Hepatocyte (in vitro differentiated cells): ENCODE data around the gene STX18. TPM values are rescaled to one million over a fixed set of nuclear protein-coding genes. Genes with fewer than 3 reads are reported as not detected.

Source experiments
- DNase-seq: peaks from one replicate; pipeline ENCODE4 v3.0.0-alpha.2; 2016; ENCODE audit warnings: low spot score
- H2AFZ ChIP-seq: fragments of 200-600 bp; sonication (generic); 2 replicates; pipeline ENCODE4 v1.6.0; 2016; ENCODE audit warnings: antibody characterized with exemption, mild to moderate bottlenecking
- H3K27ac ChIP-seq: fragments of 200-600 bp; sonication (generic); 2 replicates; pipeline ENCODE4 v1.5.1; 2016; ENCODE audit warnings: mild to moderate bottlenecking
- H3K27me3 ChIP-seq: fragments of 200-600 bp; sonication (generic); 2 replicates; pipeline ENCODE4 v1.6.1; 2016
- H3K36me3 ChIP-seq: fragments of 200-600 bp; sonication (generic); replicated peaks from 2 replicates; pipeline ENCODE4 v1.5.1; 2016; ENCODE audit warnings: low read depth; ENCODE audit not compliant: insufficient read depth
- H3K4me1 ChIP-seq: fragments of 200-600 bp; sonication (generic); 2 replicates; pipeline ENCODE4 v1.5.1; 2016; ENCODE audit warnings: mild to moderate bottlenecking, moderate library complexity; ENCODE audit not compliant: insufficient read depth
- H3K4me2 ChIP-seq: fragments of 200-600 bp; sonication (generic); 2 replicates; pipeline ENCODE4 v1.6.0; 2016
- H3K4me3 ChIP-seq: fragments of 200-600 bp; sonication (generic); 2 replicates; pipeline ENCODE4 v1.5.1; 2016; ENCODE audit warnings: mild to moderate bottlenecking
- H3K79me2 ChIP-seq: fragments of 200-600 bp; sonication (generic); 2 replicates; pipeline ENCODE4 v1.6.0; 2017; ENCODE audit warnings: mild to moderate bottlenecking
- H3K9me2 ChIP-seq: fragments of 200-600 bp; sonication (generic); replicated peaks from 2 replicates; pipeline ENCODE4 v1.6.0; 2017; ENCODE audit warnings: mild to moderate bottlenecking; ENCODE audit not compliant: insufficient read depth
- H3K9me3 ChIP-seq: fragments of 200-600 bp; sonication (generic); 2 replicates; pipeline ENCODE4 v1.5.1; 2016; ENCODE audit warnings: low read depth, mild to moderate bottlenecking
- H4K20me1 ChIP-seq: fragments of 200-600 bp; sonication (generic); 2 replicates; pipeline ENCODE4 v1.6.0; 2016; ENCODE audit warnings: mild to moderate bottlenecking; ENCODE audit not compliant: insufficient read depth, poor library complexity, severe bottlenecking
- EZH2 ChIP-seq: fragments of 200-600 bp; sonication (generic); IDR thresholded peaks from 2 replicates; pipeline ENCODE4 v1.6.1; 2016; ENCODE audit warnings: antibody characterized with exemption, mild to moderate bottlenecking, borderline replicate concordance
- EZH2phosphoT487 ChIP-seq: fragments of 200-600 bp; sonication (generic); IDR thresholded peaks from one replicate; pipeline ENCODE4 v1.6.1; 2018; ENCODE audit warnings: antibody characterized with exemption, mild to moderate bottlenecking, low read depth, moderate library complexity; ENCODE audit not compliant: unreplicated experiment, severe bottlenecking
- WGBS: methylation state at CpG from one replicate; pipeline ENCODE4 v1.1.6; 2016; ENCODE audit warnings: low lambda C conversion rate; ENCODE audit errors: missing lambda C conversion rate; 5-methylcytosine and 5-hydroxymethylcytosine counted together
- polyA plus RNA-seq: library from polyadenylated mRNA; unstranded; fragments of >200 nt; fragmentation: Nextera tagmentation; extraction: Ambion mirVana; gene quantifications from 2 replicates; pipeline ENCODE4 v1.2.1, GENCODE V29; 2016
- total RNA-seq: library from RNA; depleted of rRNA; stranded (reverse); fragments of >200 nt; gene quantifications from 2 replicates; pipeline ENCODE4 v1.2.3, GENCODE V29; 2014
- TF ChIP-seq, protein P1 (sequence below): fragments of 200-600 bp; sonication (generic); IDR thresholded peaks from 2 replicates; pipeline ENCODE4 v1.5.1; 2016; ENCODE audit warnings: antibody characterized with exemption, mild to moderate bottlenecking; ENCODE audit not compliant: poor library complexity

STX18 gene
- total and polyA plus RNA-seq, 2 experiments from 2014 or later: 32.1 to 54.3 TPM

DNA sequence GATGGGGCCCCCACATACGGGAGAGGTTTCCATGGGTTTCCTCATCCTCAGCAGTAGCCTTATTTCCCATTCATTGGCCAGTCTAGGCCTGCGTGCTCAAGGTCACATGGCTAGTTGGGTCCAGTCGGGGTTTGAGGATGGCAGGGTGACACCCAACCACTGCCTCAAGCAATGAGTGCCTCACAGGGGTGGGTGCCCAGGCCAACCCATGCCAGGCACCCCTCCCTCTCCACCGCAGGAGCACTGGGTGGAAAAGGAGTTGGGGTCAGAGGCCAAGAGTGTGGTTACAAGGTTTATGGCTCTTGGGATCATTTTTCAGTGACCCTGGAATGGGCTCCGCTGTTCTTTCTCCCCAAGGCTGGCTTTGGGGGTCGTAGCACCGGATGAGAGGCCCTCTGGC lies 151.8 kb downstream of the STX18 start:
- Histone ChIP-seq H3K4me2 (no peak overlapping the region), H3K27me3 (peaks cover 41% of the 10 kb centered on the region), H2AFZ (no peak overlapping the region), H3K4me3 (no peak overlapping the region), H4K20me1 (no peaks in the 10 kb centered on the region), H3K27ac (no peak overlapping the region), H3K4me1 (peaks cover 5% of the 10 kb centered on the region), H3K36me3 (no peaks in the 10 kb centered on the region), H3K9me3 (no peaks in the 10 kb centered on the region), H3K9me2 (no peaks in the 10 kb centered on the region), H3K79me2 (no peaks in the 10 kb centered on the region)
- TF ChIP-seq EZH2 (no peak), EZH2phosphoT487 (no peak)
- TF ChIP-seq, protein P1, sequence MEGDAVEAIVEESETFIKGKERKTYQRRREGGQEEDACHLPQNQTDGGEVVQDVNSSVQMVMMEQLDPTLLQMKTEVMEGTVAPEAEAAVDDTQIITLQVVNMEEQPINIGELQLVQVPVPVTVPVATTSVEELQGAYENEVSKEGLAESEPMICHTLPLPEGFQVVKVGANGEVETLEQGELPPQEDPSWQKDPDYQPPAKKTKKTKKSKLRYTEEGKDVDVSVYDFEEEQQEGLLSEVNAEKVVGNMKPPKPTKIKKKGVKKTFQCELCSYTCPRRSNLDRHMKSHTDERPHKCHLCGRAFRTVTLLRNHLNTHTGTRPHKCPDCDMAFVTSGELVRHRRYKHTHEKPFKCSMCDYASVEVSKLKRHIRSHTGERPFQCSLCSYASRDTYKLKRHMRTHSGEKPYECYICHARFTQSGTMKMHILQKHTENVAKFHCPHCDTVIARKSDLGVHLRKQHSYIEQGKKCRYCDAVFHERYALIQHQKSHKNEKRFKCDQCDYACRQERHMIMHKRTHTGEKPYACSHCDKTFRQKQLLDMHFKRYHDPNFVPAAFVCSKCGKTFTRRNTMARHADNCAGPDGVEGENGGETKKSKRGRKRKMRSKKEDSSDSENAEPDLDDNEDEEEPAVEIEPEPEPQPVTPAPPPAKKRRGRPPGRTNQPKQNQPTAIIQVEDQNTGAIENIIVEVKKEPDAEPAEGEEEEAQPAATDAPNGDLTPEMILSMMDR: no peak
- 72% methylated on average over 7 of the region's 7 CpGs for WGBS
- no peak for DNase-seq

DNA sequence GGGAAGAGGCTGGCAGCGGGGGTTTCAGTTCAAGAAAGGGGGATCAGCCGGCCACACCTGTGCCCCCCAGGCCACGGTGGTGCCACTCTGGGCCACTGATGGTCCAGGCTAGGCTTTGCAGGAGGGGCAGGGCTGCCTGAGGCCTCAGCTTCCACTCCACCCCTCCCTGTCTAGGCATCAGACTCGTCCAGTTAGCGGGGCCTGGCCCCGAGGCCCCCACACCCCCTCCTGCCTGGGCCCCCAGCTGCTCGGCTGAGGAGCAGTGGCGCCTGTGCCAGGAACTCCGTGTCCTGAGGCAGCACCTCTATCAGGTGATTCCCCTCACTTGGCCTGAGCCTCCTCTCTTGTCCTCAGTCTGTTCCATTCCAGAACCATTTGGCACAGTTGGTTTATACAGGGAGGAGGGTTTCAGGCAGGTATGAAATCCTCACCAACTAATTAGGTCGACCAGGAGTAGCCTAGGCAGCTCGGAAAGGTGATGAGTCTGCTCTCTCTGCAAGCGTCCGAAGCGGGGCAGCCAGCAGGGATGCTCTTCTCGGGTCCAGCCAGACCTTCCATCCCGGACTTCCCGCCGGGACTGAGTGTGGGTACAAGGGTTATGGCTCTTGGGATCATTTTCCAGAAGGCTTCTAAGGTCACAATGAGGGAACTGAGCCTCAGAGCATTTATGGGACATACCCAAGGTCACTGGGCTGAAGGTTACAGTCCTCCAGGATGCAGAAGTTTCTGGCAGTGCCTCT lies 152.8 kb downstream of the STX18 start:
- Histone ChIP-seq H3K27me3 (peaks cover 47% of the 10 kb centered on the region), H3K4me1 (peaks cover 5% of the 10 kb centered on the region)
- 76% methylated on average over 15 of the region's 18 CpGs for WGBS

DNA sequence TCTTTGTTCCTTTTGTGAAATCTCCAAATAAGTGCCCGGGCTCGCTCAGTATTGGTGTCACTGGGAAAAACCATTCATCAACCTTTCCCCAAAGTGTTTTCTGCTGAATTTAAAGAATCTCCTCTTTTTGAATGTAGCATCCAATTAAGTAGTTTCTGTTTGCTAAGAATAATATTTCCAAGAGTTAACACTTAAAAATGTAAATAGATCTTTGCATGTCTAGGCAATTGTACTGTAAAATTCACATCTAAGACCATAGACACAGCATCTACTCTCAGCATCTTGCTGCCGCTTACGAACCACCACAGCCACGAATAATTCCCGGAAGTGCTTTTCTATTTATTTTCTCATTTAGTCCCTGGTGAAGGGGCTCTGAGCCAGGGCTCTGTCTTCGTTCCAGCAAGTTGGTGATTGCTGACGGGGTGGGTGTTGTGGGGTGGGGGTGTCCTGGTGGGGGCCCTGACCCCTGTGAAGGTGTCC lies 153.5 kb downstream of the STX18 start:
- Histone ChIP-seq H3K4me1 (peaks cover 5% of the 10 kb centered on the region), H3K27ac (no peak overlapping the region), H3K36me3 (no peaks in the 10 kb centered on the region), H3K9me2 (no peaks in the 10 kb centered on the region), H2AFZ (peak overlapping the region; percentile 71), H3K4me2 (peak overlapping the region; percentile 95), H3K9me3 (no peaks in the 10 kb centered on the region), H4K20me1 (no peaks in the 10 kb centered on the region), H3K4me3 (no peak overlapping the region), H3K27me3 (peaks cover 52% of the 10 kb centered on the region), H3K79me2 (no peaks in the 10 kb centered on the region)
- no peak for DNase-seq
- no peak for TF ChIP-seq EZH2
- WGBS: 63% methylated on average over 8 of the region's 8 CpGs

More for the DNA sequence above, 152.8 kb downstream of the STX18 start:
- H3K4me2 ChIP-seq: peak overlapping the region; percentile 95
- no peaks in the 10 kb centered on the region for H4K20me1 ChIP-seq
- H3K27ac ChIP-seq: no peak overlapping the region
- TF ChIP-seq EZH2phosphoT487 (no peak), EZH2 (no peak)
- TF ChIP-seq, protein P1: no peak
- H2AFZ ChIP-seq: no peak overlapping the region
- H3K4me3 ChIP-seq: no peak overlapping the region
- no peaks in the 10 kb centered on the region for H3K79me2 ChIP-seq
- H3K9me3 ChIP-seq: no peaks in the 10 kb centered on the region
- no peaks in the 10 kb centered on the region for H3K9me2 ChIP-seq
- DNase-seq: no peak
- H3K36me3 ChIP-seq: no peaks in the 10 kb centered on the region

DNA sequence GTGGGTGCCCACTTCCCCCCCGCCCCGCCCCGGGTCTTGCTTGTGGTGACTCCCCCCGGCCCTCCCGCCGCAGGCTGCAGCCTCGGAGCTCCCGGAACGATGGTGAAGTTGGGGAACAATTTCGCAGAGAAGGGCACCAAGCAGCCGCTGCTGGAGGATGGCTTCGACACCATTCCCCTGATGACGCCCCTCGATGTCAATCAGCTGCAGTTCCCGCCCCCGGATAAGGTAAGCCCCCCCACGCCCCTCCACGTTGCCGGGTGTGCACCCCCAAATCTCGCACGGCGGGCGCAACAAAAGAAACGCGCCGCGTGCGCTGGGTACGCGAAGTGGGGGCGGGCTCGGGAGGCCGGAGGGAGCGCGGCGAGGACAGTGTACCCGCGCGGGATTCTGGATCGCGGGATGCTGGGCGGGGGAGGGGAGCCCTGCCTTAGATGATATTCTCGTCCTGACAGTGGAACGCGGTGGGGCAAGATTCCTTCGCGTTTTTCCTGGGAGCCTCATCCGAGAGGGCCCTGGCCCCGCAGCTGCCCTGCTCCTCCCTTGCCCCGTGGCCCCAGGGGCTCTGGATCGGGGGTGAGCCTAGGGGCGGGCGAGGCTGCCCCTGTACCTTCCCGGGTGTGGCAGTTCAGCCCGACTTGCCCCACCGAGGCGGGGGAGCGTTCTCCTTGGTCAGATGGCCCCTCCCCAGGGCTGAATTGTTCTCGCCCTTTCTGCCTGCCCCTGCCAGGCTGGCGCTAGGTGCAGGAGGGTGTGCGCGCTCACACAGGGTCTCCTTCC lies 154.1 kb downstream of the STX18 start:
- DNase-seq: peak; percentile 35
- Histone ChIP-seq H3K4me1 (peaks cover 5% of the 10 kb centered on the region), H3K4me3 (peak overlapping the region; percentile 75), H2AFZ (peak overlapping the region; percentile 71), H3K79me2 (no peaks in the 10 kb centered on the region), H3K27me3 (peaks cover 58% of the 10 kb centered on the region), H3K36me3 (no peaks in the 10 kb centered on the region), H3K27ac (no peak overlapping the region), H4K20me1 (no peaks in the 10 kb centered on the region), H3K4me2 (peak overlapping the region; percentile 95), H3K9me3 (no peaks in the 10 kb centered on the region), H3K9me2 (no peaks in the 10 kb centered on the region)
- TF ChIP-seq EZH2phosphoT487 (no peak), EZH2 (no peak)
- TF ChIP-seq, protein P1: no peak
- WGBS: 6% methylated on average over 52 of the region's 62 CpGs
